ENCODE data around the gene APBA1.

Gene APBA1

DNA sequence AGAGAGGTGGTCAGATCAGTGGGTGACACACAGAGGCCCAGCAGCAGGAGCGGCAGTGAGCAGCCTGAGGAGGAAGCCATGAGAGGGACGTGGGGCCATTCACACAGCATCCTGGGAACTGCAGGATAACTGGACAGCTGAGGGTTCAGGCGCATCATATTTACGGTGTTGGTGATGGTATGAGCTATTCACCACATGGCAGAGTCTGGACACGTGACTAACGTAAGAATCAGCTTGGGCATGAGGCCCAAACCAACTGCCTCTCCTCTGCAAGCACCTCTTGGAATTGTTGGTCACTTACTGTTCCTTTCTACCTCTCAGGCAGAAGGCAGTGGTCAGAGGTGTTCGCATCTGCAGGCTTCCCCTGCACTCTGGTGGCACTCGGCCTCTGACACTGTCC lies 206.0 kb downstream of the APBA1 start:
- no peak overlapping the region for H3K4me3 ChIP-seq (replicated peaks; ENCODE audit: insufficient read depth, low read length)
- TF ChIP-seq SPI1 (IDR thresholded peaks at IDR 0.05; ENCODE audit: borderline replicate concordance, low read depth) (no peak), GABPA (IDR thresholded peaks at IDR 0.05; ENCODE audit: low read depth) (no peak), POLR2AphosphoS5 (IDR thresholded peaks at IDR 0.05; ENCODE audit: low read depth) (no peak)
- TF ChIP-seq, protein P1, sequence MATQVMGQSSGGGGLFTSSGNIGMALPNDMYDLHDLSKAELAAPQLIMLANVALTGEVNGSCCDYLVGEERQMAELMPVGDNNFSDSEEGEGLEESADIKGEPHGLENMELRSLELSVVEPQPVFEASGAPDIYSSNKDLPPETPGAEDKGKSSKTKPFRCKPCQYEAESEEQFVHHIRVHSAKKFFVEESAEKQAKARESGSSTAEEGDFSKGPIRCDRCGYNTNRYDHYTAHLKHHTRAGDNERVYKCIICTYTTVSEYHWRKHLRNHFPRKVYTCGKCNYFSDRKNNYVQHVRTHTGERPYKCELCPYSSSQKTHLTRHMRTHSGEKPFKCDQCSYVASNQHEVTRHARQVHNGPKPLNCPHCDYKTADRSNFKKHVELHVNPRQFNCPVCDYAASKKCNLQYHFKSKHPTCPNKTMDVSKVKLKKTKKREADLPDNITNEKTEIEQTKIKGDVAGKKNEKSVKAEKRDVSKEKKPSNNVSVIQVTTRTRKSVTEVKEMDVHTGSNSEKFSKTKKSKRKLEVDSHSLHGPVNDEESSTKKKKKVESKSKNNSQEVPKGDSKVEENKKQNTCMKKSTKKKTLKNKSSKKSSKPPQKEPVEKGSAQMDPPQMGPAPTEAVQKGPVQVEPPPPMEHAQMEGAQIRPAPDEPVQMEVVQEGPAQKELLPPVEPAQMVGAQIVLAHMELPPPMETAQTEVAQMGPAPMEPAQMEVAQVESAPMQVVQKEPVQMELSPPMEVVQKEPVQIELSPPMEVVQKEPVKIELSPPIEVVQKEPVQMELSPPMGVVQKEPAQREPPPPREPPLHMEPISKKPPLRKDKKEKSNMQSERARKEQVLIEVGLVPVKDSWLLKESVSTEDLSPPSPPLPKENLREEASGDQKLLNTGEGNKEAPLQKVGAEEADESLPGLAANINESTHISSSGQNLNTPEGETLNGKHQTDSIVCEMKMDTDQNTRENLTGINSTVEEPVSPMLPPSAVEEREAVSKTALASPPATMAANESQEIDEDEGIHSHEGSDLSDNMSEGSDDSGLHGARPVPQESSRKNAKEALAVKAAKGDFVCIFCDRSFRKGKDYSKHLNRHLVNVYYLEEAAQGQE (IDR thresholded peaks at IDR 0.05; ENCODE audit: insufficient replicate concordance, low read depth): no peak
- TF ChIP-seq, protein P2, sequence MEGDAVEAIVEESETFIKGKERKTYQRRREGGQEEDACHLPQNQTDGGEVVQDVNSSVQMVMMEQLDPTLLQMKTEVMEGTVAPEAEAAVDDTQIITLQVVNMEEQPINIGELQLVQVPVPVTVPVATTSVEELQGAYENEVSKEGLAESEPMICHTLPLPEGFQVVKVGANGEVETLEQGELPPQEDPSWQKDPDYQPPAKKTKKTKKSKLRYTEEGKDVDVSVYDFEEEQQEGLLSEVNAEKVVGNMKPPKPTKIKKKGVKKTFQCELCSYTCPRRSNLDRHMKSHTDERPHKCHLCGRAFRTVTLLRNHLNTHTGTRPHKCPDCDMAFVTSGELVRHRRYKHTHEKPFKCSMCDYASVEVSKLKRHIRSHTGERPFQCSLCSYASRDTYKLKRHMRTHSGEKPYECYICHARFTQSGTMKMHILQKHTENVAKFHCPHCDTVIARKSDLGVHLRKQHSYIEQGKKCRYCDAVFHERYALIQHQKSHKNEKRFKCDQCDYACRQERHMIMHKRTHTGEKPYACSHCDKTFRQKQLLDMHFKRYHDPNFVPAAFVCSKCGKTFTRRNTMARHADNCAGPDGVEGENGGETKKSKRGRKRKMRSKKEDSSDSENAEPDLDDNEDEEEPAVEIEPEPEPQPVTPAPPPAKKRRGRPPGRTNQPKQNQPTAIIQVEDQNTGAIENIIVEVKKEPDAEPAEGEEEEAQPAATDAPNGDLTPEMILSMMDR (IDR thresholded peaks at IDR 0.05; ENCODE audit: insufficient read depth, low read length): no peak
- no peaks in the 10 kb centered on the region for H3K27me3 ChIP-seq (ENCODE audit: insufficient read depth, poor library complexity, severe bottlenecking)
- DNase-seq (ENCODE audit: low read depth in 1 of 2, low spot score in 1 of 2): no peak
- H3K27ac ChIP-seq (replicated peaks): no peak overlapping the region

DNA sequence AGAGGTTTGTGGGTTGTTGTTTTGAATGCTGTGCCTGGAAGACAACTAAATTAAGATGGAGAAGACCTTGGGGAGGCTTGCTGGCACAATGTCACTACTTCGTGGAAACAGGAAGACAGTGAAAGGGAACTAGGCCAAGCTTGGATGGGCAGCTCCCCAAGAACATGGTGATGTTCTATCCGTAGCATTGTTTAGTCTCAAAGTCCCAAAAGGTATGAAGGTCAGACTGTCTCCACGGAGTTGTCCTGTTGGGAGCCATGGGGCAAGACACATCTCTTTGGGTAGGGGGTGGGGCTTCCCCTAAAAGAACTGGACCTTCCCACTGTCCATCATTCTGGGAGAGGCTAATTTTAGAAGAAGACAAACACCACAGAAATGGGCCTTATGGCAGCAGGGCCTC lies 206.7 kb downstream of the APBA1 start:
- H3K27me3 ChIP-seq (ENCODE audit: insufficient read depth, poor library complexity, severe bottlenecking): no peaks in the 10 kb centered on the region
- H3K4me3 ChIP-seq (replicated peaks; ENCODE audit: insufficient read depth, low read length): no peak overlapping the region
- no peak for DNase-seq (ENCODE audit: low read depth in 1 of 2, low spot score in 1 of 2)
- no peak overlapping the region for H3K27ac ChIP-seq (replicated peaks)
- TF ChIP-seq GABPA (IDR thresholded peaks at IDR 0.05; ENCODE audit: low read depth) (no peak), POLR2AphosphoS5 (IDR thresholded peaks at IDR 0.05; ENCODE audit: low read depth) (no peak)

- H3K27me3 ChIP-seq (ENCODE audit: insufficient read depth, poor library complexity, severe bottlenecking): no peaks in the 10 kb centered on the region
- no peak overlapping the region for H3K4me3 ChIP-seq (replicated peaks; ENCODE audit: insufficient read depth, low read length)
- no peak for DNase-seq (ENCODE audit: low read depth in 1 of 2, low spot score in 1 of 2)
- no peak overlapping the region for H3K27ac ChIP-seq (replicated peaks)
- no peak for TF ChIP-seq GABPA (IDR thresholded peaks at IDR 0.05; ENCODE audit: low read depth)
- TF ChIP-seq POLR2AphosphoS5 (IDR thresholded peaks at IDR 0.05; ENCODE audit: low read depth): no peak
- TF ChIP-seq, protein P1 (IDR thresholded peaks at IDR 0.05; ENCODE audit: insufficient replicate concordance, low read depth): no peak
- TF ChIP-seq, protein P2 (IDR thresholded peaks at IDR 0.05; ENCODE audit: insufficient read depth, low read length): no peak
- TF ChIP-seq SPI1 (IDR thresholded peaks at IDR 0.05; ENCODE audit: borderline replicate concordance, low read depth): no peak
Observed at GRCh38 chr9:69463497-69464068, 208.6 kb downstream of the APBA1 start.

GRCh38 chr9:69462394-69462793 lies 209.8 kb downstream of the APBA1 start:
- TF ChIP-seq SPI1 (IDR thresholded peaks at IDR 0.05; ENCODE audit: borderline replicate concordance, low read depth) (no peak), GABPA (IDR thresholded peaks at IDR 0.05; ENCODE audit: low read depth) (no peak), POLR2AphosphoS5 (IDR thresholded peaks at IDR 0.05; ENCODE audit: low read depth) (no peak)
- TF ChIP-seq, protein P2 (IDR thresholded peaks at IDR 0.05; ENCODE audit: insufficient read depth, low read length): no peak
- TF ChIP-seq, protein P1 (IDR thresholded peaks at IDR 0.05; ENCODE audit: insufficient replicate concordance, low read depth): no peak

More at GRCh38 chr9:69462394-69462793, 209.8 kb downstream of the APBA1 start:
- Histone ChIP-seq H3K27me3 (ENCODE audit: insufficient read depth, poor library complexity, severe bottlenecking) (no peaks in the 10 kb centered on the region), H3K27ac (replicated peaks) (no peak overlapping the region), H3K4me3 (replicated peaks; ENCODE audit: insufficient read depth, low read length) (no peak overlapping the region)
- no peak for DNase-seq (ENCODE audit: low read depth in 1 of 2, low spot score in 1 of 2)
